Immature natural killer cell (primary cell): ENCODE data around the gene TXNDC5. TPM values are rescaled to one million over a fixed set of nuclear protein-coding genes. Genes with fewer than 3 reads are reported as not detected.

Source experiments
- DNase-seq, 3 donors: peaks; one replicate each; pipeline ENCODE4 v3.0.0; 2022; ENCODE audit warnings: mixed read lengths in 1 of 3
- H3K27ac Mint-ChIP-seq, 6 donors: one replicate each; pipeline ENCODE4 v1.8.0; 2020; ENCODE audit warnings: mixed read lengths in 6 of 6, mild to moderate bottlenecking in 5 of 6, inconsistent platforms in 4 of 6, moderate library complexity in 3 of 6
- H3K27me3 Mint-ChIP-seq, 3 donors: one replicate each; pipeline ENCODE4 v1.8.0; 2020 to 2021; ENCODE audit warnings: low read depth in 3 of 3, mild to moderate bottlenecking in 3 of 3, mixed read lengths in 3 of 3, moderate library complexity in 3 of 3, inconsistent platforms in 1 of 3
- H3K36me3 Mint-ChIP-seq, 3 donors: one replicate each; pipeline ENCODE4 v1.8.0; 2020; ENCODE audit warnings: mixed read lengths in 3 of 3, inconsistent platforms in 2 of 3, mild to moderate bottlenecking in 2 of 3
- H3K4me1 Mint-ChIP-seq, 2 donors: one replicate each; pipeline ENCODE4 v1.8.0; 2020; ENCODE audit warnings: inconsistent platforms in 2 of 2, mild to moderate bottlenecking in 2 of 2, mixed read lengths in 2 of 2, moderate library complexity in 1 of 2
- H3K4me3 Mint-ChIP-seq, 5 donors: one replicate each; pipeline ENCODE4 v1.8.0; 2020; ENCODE audit warnings: mild to moderate bottlenecking in 5 of 5, mixed read lengths in 5 of 5, inconsistent platforms in 3 of 5, moderate library complexity in 3 of 5
- H3K9me3 Mint-ChIP-seq, 6 donors: one replicate each; pipeline ENCODE4 v1.8.0; 2020; ENCODE audit warnings: mild to moderate bottlenecking in 6 of 6, mixed read lengths in 6 of 6, inconsistent platforms in 4 of 6, moderate library complexity in 3 of 6
- polyA plus RNA-seq, 3 donors: library from polyadenylated mRNA; unstranded; fragments of 300-500 nt; fragmentation: Illumina TruSeq; gene quantifications; one replicate each; pipeline ENCODE4 v1.2.3, GENCODE V29; 2021

The TXNDC5 gene
- polyA plus RNA-seq, 3 donors from 2014 or later, result 16.4 to 25.4 (median 24.3) TPM

- Mint-ChIP-seq H3K4me3 (no peak overlapping the region), H3K27me3 (peaks cover 2 to 4% (median 2%) of the 10 kb centered on the region in 3 donors), H3K4me1 (no peaks in the 10 kb centered on the region), H3K36me3 (no peaks in the 10 kb centered on the region), H3K27ac (no peak overlapping the region), H3K9me3 (peaks cover 3 to 8% (median 6%) of the 10 kb centered on the region in 6 donors)
- DNase-seq, result no peak
Measured at GRCh38 chr6:7846966-7847818, 63.4 kb downstream of the TXNDC5 start.

GRCh38 chr6:7841781-7842468 is 68.7 kb downstream of the TXNDC5 start:
- H3K36me3 Mint-ChIP-seq, result no peaks in the 10 kb centered on the region
- no peak for DNase-seq
- H3K27ac Mint-ChIP-seq, result no peak overlapping the region
- H3K4me1 Mint-ChIP-seq, result no peaks in the 10 kb centered on the region
- no peak overlapping the region for H3K4me3 Mint-ChIP-seq
- H3K27me3 Mint-ChIP-seq, result peaks cover 0 to 3% (median 1%) of the 10 kb centered on the region in 3 donors
- H3K9me3 Mint-ChIP-seq, result peaks cover 0 to 7% (median 0%) of the 10 kb centered on the region in 6 donors

- Mint-ChIP-seq H3K27ac (no peak overlapping the region), H3K4me3 (no peak overlapping the region), H3K4me1 (no peaks in the 10 kb centered on the region), H3K27me3 (peaks cover 0 to 5% (median 1%) of the 10 kb centered on the region in 3 donors), H3K9me3 (peaks cover 0 to 3% (median 0%) of the 10 kb centered on the region in 6 donors), H3K36me3 (no peaks in the 10 kb centered on the region)
- DNase-seq, result no peak
Measured at GRCh38 chr6:7836371-7837026, 74.1 kb downstream of the TXNDC5 start.

- Mint-ChIP-seq H3K36me3 (no peaks in the 10 kb centered on the region), H3K9me3 (no peaks in the 10 kb centered on the region), H3K4me3 (no peak overlapping the region), H3K4me1 (no peaks in the 10 kb centered on the region), H3K27me3 (peaks cover 0 to 6% (median 1%) of the 10 kb centered on the region in 3 donors), H3K27ac (no peak overlapping the region)
- no peak for DNase-seq
Measured at GRCh38 chr6:7833751-7834070, 76.9 kb downstream of the TXNDC5 start.

- H3K9me3 Mint-ChIP-seq, result no peaks in the 10 kb centered on the region
- no peak overlapping the region for H3K27ac Mint-ChIP-seq
- DNase-seq, result no peak
- H3K36me3 Mint-ChIP-seq, result no peaks in the 10 kb centered on the region
- H3K4me3 Mint-ChIP-seq, result no peak overlapping the region
- H3K4me1 Mint-ChIP-seq, result no peaks in the 10 kb centered on the region
- peaks cover 0 to 6% (median 1%) of the 10 kb centered on the region in 3 donors for H3K27me3 Mint-ChIP-seq
Measured at GRCh38 chr6:7832904-7833750, 77.5 kb downstream of the TXNDC5 start.

Other genes starting within 250 kb of the TXNDC5 start
- gene BMP6, start 184.7 kb downstream of the TXNDC5 start, polyA plus RNA-seq, result under 1 TPM in 2 of 3 donors, not detected in 1; 0.13 to 0.22 TPM
- 10 to 100 TPM; 23.6 to 42.9 (median 29.7) TPM for gene BLOC1S5, start 153.6 kb upstream of the TXNDC5 start, polyA plus RNA-seq
- gene EEF1E1, start 191.8 kb upstream of the TXNDC5 start, polyA plus RNA-seq, result 10 to 100 TPM; 34.2 to 94.0 (median 40.7) TPM